GM21723 (cell line): ENCODE data around the gene BCL7B.
"Not testable (repeated sequence)": the region's sequence is repeated elsewhere in the genome, so short reads cannot be mapped to it uniquely, and the experiment has no call there.

Experiments
- ATAC-seq: cut with Tn5 transposase; IDR thresholded peaks from one replicate; pipeline ENCODE4 v1.9.1; 2021; ENCODE audit warnings: mild to moderate bottlenecking, moderate library complexity; ENCODE audit not compliant: unreplicated experiment

Gene BCL7B

DNA sequence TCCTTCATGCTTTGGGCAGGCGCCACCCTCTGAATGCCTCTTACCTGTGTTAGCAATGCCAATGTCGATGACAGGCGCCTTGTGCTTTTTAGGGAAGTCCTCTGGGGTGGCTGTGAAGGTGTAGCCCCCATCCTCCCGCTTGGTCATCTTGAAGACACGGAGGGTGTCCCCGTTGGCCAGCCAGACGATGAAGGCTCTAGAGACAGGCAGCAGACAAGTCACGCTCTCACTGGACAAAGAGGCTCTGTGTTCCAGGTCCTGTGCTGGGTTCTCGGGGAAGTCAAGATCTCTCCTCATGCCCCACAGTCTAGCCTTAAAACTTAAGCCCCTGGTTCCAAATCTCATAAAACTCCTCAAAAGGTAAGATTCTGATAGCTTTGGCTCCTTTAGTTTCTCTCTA lies 15.8 kb upstream of the BCL7B start:
- ATAC-seq = no peak

DNA sequence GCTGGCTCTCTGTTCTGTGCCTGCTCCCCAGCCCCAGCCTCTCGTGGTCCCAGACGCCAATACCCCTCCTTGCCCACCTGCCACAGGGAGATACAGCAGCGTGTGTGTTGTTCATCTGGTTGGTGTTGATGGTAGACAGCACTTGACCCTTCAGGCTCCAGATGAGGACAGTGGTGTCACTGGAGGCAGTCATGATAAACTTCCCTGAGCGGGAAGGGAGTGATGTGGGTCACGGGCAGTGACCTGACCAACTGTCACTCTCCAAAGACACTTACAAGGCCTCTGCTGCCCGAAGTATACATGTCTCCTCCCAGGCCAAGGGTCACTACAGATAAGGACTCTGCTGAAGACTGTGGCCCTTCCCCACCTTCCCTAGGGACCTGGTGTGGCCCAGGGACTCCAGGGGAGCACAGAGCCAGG lies 15.3 kb upstream of the BCL7B start:
- ATAC-seq = no peak

DNA sequence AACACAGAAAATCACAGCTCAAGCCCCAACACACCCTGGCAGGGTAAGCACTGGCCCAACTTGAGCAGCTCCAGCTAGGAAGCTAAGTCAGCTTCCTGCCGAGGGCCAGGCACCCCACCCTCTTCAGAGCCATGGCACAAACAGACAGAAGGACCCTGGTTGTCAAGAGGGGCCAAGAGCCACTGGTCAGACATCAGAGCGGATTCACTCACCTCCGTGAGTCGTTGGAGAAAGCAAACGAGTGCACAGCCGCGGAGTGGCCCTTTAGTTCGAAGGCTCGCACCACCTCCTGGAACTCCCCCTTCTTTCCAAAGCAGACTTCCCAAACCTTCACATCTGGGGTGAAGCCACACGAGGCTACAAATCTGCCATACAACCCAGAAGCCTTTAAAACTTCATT lies 13.5 kb upstream of the BCL7B start:
- ATAC-seq = no peak

DNA sequence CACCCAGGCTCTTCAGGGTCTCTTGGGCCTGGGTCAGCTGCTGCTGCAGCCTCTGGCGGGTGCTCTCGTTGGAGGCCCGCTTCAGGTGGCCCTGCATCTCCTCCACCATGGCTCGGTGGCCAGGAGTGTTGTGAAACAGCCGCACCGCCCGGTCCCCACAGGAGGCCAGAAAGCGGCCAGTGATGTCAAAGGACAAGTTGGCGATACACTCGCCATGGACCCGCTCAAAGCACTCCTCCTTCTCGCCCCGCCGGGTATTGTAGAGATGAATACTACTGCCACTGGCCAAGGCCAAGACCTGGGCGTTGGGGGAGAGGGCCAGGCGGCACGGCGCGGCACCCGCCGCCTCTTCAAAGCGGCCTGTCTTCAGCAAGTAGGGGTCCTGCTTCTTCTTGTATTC lies 13.0 kb upstream of the BCL7B start:
- ATAC-seq = no peak

DNA sequence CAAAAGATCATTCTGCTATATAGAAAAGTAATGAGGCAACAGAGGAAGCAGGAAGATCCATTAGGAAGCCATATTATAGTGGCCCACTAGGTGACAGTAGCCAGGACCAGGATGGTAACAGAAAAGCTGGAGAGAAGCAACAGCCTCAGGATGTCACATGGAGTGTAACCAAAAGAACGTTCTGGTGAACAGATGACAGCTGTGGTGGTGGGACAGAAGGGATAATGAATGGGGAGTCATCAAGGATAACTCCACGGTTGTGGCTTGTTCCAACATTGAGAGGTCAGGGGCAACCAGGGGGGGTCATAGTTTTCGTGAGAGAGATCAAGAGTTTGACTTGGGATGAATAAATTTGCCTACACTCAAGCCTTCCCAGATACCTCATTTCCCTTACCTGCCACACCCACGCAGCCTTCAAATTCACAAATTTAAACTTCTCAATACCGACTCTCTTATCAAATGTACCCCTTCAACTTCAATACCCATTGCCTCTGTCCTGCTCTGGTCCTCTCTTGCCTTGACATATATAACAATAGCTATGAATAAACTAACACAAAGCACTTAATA lies 11.6 kb upstream of the BCL7B start:
- no peak for ATAC-seq

DNA sequence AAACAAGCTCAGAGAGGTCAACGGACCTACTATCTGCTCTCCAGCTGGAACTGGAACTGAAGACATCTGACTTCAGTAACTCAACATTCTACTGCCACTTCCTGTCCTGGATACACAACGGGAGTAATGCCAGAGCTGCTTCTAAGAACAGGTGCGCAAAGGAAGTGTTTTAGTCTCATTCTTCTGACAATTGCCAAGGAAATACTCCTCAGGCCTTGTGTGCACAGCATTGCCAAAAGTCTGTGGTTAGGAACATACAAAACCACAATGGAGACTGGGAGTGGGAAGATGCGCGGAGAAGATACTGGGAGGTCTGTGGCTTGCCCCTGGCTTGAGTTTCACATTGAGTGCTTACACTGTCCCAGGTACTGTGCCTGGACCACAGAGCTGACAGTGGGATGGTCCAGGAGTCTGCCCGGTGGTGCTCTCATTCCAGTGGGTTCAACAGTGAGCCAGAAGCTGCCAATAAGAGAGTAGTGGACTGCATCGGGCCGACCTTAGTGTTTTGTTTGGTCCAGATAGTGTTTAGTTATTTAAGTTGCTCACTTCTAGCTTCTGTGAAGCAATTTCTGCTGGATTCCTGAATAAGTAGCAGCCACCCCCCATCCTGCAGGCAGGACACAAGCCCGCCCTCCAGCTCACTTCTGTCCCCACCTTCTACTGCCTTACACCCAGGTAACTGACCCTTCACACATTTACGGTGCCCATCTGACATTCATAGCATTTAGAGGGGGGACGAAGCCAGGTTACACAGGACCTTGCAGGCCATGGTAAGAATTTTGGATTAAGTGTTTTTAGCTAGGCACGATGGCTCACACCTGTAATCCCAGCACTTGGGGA lies 10.6 kb upstream of the BCL7B start:
- ATAC-seq = no peak

DNA sequence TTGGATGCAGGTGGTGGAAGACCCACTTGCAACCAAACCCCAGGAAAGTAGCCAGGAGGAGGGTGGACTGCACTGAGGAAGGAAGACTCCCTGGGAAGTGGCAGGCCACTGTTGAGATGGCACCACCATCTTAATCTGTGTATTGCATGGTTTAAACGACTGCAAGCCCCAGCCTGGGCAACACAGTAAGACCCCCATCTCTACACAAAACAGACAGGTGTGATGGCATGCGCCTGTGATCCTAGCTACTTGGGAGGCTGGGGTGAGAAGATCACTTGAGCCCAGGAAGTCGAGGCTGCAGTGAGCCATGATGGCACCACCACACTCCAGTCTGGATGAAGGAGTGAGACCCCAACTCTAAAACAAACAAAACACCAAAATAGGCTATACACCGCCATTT lies 9.7 kb upstream of the BCL7B start:
- ATAC-seq = no peak

DNA sequence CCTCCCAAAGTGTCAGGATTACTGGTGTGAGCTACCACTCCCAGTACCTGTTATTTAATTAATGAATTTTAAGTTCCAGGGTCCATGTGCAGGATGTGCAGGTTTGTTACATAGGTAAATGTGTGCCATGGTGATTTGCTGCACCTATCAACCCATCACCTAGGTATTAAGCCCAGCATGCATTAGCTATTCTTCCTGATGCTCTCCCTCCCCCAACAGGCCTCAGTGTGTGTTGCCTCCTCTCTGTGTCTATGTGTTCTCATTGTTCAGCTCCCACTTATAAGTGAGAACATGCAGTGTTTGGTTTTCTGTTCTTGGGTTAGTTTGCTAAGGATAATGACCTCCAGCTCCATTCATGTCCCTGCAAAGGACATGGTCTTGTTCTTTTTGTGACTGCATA lies 8.9 kb upstream of the BCL7B start:
- not testable (repeated sequence) for ATAC-seq

DNA sequence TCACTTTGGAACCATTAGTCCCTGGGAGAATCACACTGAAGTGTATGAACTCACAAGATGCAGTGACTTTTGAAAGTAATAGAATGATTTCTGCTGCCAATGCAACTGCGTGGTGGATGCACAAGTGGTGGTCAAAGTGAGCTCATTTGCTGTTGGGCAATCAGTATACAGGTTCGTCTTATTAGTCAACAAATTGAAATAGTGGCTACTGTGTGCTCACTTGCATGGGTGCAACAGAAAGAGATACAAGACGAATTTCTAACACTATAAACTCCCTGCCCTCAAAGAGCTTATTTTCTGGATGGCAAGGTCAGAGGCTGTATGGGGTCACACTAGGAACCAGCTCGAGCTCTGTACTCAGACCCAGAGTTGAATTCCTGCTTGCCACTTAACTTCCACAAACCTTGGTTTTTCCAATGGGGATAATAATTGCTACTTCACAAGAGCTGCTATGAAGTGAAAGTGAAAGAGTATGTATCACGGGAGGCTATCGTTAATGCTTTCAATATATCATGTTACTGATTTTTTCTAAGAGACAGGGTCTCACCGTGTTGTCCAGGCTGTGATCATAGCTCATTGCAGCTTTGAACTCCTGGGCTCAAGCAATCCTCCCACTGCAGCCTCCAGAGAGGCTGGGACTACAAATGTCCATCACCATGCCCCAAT lies 8.3 kb upstream of the BCL7B start:
- no peak for ATAC-seq

DNA sequence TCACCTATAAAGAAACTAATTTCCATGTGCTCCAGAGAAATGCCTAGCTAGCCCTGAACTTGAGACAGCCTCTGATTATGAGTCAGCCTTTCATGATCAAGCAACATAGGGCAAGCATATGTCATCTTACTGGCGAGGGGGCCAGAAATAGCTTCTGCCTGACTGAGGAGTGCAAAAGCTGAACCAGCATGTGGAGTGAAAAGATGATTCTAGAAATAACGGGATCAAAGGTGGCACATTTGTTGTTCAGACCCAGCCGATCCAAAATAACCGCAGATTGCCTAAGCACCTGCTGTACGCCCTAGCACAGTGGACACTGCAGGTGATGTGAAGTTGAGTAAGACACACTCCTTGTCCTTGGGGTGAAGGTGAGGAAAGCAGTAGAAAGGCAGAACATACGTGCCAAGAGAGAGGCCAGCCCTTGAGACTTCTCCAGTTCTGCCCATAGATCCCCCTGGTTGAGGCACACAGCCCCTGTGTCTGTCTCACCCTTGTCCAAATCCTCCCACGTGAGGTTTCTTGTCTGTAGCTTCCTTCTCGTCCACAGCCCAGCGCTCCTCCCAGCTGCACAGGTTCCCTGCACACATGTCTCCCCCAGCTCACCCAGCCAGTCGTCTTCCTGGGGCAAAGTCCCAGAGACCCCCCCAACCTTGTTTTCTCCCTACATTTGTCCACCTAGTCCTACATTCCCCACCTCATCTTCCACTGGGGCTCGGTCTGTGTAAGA lies 2.8 kb upstream of the BCL7B start:
- no peak for ATAC-seq

DNA sequence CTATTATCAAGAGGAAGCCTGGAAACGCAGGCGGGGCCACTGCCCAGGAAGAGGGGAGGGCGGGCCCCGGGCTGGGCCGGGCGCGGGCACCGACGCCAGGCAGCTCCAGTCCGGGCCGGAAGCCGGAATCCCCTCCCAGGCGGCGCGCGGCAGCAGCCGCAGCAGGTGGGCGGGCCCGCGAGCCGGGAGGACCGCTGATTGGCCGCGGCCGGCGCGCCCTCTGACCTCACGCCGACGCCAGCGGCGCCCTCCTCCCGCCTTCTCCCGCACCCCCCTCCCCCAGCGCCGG lies 438 bp downstream of the BCL7B start:
- peak; percentile 83 for ATAC-seq

DNA sequence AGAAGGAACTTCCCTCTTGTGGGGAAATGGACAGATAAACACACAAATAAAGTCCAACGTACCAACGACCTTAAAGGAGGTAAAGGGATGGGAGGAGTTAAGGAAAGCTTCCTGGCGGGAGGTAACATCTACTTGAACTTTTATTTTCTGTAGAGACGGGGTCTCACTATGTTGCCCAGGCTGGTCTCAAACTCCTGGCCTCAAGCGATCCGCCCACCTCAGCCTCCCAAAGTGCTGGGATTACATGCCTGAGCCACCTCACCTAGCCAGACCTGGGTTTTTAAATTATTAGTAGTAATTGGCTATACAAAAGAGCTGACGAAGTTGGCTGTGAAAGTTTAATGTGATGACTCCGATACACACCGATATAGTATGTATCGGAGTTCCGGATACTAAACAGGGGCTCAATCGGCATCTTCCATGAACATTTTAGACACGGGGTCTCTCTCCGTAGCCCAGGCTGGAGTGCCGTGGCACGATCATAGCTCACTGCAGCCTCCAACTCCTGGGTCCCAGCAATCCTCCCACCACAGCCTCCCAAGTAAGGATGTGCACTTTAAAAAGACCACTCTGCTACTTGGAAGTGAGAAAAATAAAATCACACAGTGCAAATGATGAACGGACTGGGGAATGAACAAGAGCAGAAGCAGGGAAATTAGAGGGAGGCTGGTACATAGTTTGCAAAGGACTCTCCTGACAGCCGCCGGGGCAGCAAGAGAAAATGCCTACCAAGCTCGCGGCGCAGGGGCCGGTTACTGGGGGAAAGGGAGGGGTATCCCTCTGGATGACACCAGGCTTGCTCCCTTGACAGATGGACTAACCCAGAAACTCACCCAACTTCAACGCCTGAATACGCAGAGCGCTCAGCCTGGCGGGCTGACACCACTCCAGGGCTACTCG lies 1.0 kb downstream of the BCL7B start:
- no peak for ATAC-seq

DNA sequence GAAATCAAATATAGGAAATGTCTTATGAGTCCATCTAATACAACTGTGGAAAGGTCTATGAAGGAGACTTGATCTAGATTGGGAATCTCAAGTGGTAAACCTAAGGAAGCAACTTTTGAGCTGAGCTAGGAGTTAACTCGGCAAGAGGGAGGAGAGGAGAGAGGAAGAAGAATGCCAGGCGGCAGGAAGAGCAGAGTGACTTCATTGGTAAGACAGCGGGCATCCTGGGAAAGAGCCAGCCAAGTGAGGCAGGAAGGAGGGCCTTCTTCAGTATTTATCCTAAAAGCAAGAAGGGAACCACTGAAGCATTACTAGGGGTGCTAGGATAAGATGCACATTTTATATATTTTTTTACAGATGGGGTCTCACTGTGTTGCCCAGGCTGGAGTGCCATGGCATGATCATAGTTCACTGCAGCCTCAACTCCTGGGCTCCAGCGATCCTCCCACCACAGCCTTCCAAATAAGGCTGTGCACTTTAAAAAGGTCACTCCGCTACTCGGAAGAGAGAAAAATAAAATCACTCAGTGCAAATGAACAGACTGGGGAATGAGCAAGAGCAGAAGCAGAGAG lies 2.0 kb downstream of the BCL7B start:
- ATAC-seq = no peak

DNA sequence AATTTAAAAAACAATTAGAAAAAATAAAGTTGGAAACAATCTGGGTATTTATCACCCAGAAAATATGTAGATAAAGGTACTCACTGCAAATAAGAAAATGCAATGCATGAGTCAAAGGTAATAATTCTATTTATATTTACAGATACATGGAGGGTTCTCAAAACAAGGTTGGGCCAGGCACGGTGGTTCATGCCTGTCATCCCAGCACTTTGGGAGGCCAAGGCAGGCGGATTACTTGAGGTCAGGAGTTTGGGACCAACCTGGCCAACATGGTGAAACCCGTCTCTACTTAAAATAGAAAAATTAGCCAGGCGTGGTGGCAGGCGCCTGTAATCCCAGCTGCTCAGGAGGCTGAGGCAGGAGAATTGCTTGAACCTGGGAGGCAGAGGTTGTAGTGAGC lies 7.4 kb downstream of the BCL7B start:
- ATAC-seq = not testable (repeated sequence)

DNA sequence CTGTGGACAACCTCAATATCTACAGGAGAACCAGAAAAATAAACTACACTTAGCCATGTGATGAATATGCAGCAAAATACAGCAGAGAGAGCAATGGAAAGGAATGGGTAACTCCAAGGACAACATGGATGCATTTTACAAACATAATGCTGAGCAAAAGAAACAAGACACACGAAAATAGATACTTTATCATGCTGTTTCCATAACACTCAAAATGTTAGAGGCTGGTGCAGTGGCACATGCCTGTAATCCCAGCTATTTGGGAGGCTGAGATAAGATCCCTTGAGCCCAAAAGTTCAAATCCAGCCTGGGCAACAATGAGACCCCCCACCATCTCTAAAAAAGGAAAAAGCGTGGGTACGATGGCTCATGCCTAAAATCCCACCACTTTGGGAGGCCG lies 8.3 kb downstream of the BCL7B start:
- ATAC-seq = no peak

DNA sequence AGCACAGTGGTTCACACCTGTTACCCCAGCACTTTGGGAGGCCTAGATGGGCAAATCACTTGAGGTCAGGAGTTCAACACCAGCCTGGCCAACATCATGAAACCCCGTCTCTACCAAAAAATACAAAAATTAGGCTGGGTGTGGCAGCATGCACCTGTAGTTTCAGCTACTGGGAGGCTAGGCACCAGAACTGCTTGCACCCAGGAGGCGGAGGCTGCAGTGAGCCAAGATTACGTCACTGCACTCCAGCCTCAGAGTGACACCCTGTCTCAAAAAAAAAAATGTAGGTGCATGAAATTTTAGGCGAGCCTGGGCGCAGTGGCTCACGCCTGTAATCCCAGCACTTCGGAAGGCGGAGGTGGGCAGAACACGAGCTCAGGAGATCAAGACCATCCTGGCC lies 9.6 kb downstream of the BCL7B start:
- ATAC-seq = no peak

DNA sequence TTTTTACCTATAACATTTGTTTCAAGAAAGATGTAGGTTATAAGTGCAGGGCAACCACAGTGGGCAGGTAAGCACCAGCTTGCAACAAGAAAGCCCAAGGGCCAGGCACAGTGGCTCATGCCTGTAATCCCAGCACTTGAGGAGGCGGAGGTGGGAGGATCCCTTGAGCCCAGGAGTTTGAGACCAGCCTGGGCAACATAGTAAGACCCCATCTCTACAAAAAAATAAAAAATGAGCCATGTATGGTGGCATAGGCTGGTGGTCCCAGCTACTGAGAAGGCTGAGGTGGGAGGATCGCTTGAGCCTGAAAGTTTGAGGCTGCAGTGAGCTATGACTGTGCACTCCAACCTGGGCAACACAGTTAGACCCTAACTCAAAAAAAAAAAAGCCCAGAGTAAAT lies 12.8 kb downstream of the BCL7B start:
- no peak for ATAC-seq

DNA sequence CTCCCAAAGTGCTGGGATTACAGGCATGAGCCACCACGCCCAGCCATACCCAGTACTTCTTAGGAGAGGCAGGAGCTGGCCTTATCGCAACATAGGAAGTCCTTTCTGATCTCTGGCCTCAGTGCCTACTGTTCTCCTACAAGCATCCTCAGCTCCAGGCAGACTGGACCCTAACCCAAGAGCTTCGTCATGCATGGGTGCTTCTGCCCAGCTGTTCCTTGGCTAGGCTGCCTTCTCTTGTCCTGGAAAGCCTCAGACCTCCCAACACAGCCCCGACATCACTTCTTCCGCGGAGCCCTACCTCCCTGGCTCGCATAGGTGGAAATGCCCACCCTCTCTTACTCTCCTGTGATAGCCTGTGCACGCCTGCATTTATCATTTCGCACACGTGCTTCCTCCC lies 15.8 kb downstream of the BCL7B start:
- no peak for ATAC-seq

DNA sequence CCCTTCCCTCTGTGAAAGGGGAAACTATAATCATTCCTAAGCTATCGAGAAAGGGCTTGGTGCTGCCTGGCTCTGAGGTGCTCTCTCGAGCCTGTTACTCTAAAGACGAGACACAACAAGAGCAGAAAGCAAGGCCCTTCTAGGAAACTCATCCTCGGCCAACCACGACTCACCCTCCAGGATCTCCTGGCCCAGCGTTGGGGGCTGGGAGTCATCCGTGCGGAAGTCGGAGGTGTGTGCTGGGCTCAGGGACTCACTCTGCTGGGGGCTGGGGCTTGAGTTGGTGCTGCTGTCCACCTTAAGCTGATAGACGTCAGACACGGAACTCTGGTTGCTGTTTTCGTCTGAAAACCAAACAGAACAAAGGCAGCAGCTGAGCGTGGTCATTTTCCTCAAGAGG lies 17.8 kb downstream of the BCL7B start:
- no peak for ATAC-seq

DNA sequence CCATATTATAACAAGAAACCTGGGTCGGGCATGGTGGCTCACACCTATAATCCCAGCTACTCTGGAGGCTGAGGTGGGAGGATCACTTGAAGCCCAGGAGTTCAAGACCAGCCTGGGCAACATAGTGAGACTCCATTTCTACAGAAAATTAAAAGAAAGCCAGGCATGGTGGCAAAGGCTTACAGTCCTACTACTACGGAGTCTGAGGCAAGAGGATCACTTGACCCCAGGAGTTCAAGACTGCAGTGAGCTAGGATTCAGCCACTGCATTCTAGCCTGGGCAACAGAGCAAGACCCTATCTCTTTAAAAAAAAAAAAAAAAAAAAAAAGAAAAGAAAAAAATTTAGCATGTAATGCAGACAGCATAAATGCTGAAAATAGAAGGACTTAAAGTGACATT lies 19.0 kb downstream of the BCL7B start:
- ATAC-seq = not testable (repeated sequence)
